Mammary epithelial cell (primary cell): ENCODE data around the gene PDK4.

Source experiments
- EZH2 ChIP-seq: IDR thresholded peaks from 2 replicates; pipeline ENCODE4 v1.6.1; 2012; ENCODE audit warnings: low read length, inconsistent platforms, borderline replicate concordance
- TF ChIP-seq, protein P1 (sequence below), 2 donors: IDR thresholded peaks in 1 of 2; conservative IDR thresholded peaks in 1 of 2; 2 replicates each; pipeline ENCODE4 v1.5.1; 2011 to 2012; ENCODE audit warnings: inconsistent platforms in 2 of 2, low read length in 2 of 2, mild to moderate bottlenecking in 2 of 2, control low read depth in 1 of 2, low read depth in 1 of 2; ENCODE audit not compliant: insufficient read depth in 1 of 2; ENCODE audit errors: extremely low read depth in 1 of 2

DNA sequence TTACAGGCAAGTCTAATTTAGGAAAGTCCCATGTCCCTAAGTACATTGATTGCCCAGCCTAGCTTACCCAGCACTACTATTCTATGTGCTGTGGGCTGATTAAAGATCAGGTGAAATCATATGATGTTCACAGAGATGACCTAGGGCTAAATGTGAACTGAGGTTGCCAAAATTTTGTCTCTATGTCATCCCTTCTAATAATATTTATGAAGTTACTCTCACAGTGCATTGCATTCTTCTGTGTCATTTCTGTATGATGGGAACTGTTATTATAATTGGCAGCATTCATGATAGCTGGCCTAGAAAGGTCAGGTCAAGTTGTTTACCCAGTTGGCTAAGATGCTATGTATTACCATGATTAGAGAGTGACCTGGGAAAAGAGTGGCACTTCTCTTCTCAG lies 2.8 kb upstream of the PDK4 start:
- TF ChIP-seq, protein P1, sequence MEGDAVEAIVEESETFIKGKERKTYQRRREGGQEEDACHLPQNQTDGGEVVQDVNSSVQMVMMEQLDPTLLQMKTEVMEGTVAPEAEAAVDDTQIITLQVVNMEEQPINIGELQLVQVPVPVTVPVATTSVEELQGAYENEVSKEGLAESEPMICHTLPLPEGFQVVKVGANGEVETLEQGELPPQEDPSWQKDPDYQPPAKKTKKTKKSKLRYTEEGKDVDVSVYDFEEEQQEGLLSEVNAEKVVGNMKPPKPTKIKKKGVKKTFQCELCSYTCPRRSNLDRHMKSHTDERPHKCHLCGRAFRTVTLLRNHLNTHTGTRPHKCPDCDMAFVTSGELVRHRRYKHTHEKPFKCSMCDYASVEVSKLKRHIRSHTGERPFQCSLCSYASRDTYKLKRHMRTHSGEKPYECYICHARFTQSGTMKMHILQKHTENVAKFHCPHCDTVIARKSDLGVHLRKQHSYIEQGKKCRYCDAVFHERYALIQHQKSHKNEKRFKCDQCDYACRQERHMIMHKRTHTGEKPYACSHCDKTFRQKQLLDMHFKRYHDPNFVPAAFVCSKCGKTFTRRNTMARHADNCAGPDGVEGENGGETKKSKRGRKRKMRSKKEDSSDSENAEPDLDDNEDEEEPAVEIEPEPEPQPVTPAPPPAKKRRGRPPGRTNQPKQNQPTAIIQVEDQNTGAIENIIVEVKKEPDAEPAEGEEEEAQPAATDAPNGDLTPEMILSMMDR (conservative IDR thresholded peaks at IDR 0.05 in 1 of 2, IDR thresholded peaks at IDR 0.05 in 1 of 2; ENCODE audit: extremely low read depth in 1 of 2, insufficient read depth in 1 of 2, low read depth in 1 of 2, low read length in 2 of 2), result no peak
- no peak for TF ChIP-seq EZH2
